HCT116 (cell line): ENCODE measurements around the gene CDC42BPA.

Source experiments
- POLR2A ChIP-seq: IDR thresholded peaks from 2 replicates; pipeline ENCODE4 v1.7.0; 2011; ENCODE audit warnings: borderline replicate concordance; ENCODE audit not compliant: insufficient read depth, insufficient read length; ENCODE audit errors: extremely low read depth
- TCF7L2 ChIP-seq: IDR thresholded peaks from 2 replicates; pipeline ENCODE4 v1.7.0; 2011; ENCODE audit warnings: borderline replicate concordance, inconsistent platforms; ENCODE audit not compliant: insufficient read depth, insufficient read length; ENCODE audit errors: extremely low read depth
- TF ChIP-seq, protein P1 (sequence below), 3 experiments: fragments of 200-600 bp in 1 of 3; sonication (generic) in 1 of 3; IDR thresholded peaks in 2 of 3; conservative IDR thresholded peaks in 1 of 3; 2 replicates each; pipeline ENCODE4 v1.5.1; 2012 to 2017; ENCODE audit warnings: low read depth in 2 of 3, low read length in 2 of 3, antibody characterized with exemption in 1 of 3, borderline replicate concordance in 1 of 3, control low read depth in 1 of 3, mild to moderate bottlenecking in 1 of 3, mixed read lengths in 1 of 3, mixed run types in 1 of 3, moderate library complexity in 1 of 3; ENCODE audit not compliant: insufficient read depth in 1 of 3
- TF ChIP-seq, protein P2 (sequence below): IDR thresholded peaks from 2 replicates; pipeline ENCODE4 v1.6.1; 2012
- TF ChIP-seq, protein P3 (sequence below): IDR thresholded peaks from 2 replicates; pipeline ENCODE4 v1.6.1; 2012; ENCODE audit warnings: low read depth
- TF ChIP-seq, protein P4 (sequence below): IDR thresholded peaks from 2 replicates; pipeline ENCODE4 v1.6.1; 2011; ENCODE audit warnings: mild to moderate bottlenecking, low read length, moderate library complexity; ENCODE audit not compliant: insufficient replicate concordance; ENCODE audit errors: extremely low read depth

DNA sequence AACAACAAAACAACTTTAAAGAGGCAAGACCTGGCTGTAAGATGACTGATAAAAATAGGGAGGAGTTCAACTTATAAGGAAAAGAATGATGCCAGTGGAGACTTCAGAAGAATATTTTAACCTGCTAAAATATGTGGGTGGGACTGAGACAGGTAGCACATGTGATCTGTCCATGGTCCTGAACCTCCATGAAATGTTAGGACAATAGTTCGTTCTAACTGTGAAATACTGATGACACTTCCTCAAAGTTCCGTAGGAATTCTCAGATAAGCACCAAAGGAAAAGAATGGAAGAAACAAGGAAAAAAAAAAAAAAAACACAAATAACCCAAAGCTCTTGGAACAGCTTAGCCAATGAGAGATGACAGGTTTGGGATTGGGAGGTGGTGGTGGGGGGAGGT, 44.7 kb downstream of the CDC42BPA start:
- TF ChIP-seq, protein P1, sequence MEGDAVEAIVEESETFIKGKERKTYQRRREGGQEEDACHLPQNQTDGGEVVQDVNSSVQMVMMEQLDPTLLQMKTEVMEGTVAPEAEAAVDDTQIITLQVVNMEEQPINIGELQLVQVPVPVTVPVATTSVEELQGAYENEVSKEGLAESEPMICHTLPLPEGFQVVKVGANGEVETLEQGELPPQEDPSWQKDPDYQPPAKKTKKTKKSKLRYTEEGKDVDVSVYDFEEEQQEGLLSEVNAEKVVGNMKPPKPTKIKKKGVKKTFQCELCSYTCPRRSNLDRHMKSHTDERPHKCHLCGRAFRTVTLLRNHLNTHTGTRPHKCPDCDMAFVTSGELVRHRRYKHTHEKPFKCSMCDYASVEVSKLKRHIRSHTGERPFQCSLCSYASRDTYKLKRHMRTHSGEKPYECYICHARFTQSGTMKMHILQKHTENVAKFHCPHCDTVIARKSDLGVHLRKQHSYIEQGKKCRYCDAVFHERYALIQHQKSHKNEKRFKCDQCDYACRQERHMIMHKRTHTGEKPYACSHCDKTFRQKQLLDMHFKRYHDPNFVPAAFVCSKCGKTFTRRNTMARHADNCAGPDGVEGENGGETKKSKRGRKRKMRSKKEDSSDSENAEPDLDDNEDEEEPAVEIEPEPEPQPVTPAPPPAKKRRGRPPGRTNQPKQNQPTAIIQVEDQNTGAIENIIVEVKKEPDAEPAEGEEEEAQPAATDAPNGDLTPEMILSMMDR (IDR thresholded peaks at IDR 0.05 in 2 of 3, conservative IDR thresholded peaks at IDR 0.05 in 1 of 3; ENCODE audit: borderline replicate concordance in 1 of 3, insufficient read depth in 1 of 3, low read depth in 2 of 3, low read length in 2 of 3), result no peak
- TF ChIP-seq, protein P2, sequence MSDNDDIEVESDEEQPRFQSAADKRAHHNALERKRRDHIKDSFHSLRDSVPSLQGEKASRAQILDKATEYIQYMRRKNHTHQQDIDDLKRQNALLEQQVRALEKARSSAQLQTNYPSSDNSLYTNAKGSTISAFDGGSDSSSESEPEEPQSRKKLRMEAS, result no peak
- TF ChIP-seq, protein P3, sequence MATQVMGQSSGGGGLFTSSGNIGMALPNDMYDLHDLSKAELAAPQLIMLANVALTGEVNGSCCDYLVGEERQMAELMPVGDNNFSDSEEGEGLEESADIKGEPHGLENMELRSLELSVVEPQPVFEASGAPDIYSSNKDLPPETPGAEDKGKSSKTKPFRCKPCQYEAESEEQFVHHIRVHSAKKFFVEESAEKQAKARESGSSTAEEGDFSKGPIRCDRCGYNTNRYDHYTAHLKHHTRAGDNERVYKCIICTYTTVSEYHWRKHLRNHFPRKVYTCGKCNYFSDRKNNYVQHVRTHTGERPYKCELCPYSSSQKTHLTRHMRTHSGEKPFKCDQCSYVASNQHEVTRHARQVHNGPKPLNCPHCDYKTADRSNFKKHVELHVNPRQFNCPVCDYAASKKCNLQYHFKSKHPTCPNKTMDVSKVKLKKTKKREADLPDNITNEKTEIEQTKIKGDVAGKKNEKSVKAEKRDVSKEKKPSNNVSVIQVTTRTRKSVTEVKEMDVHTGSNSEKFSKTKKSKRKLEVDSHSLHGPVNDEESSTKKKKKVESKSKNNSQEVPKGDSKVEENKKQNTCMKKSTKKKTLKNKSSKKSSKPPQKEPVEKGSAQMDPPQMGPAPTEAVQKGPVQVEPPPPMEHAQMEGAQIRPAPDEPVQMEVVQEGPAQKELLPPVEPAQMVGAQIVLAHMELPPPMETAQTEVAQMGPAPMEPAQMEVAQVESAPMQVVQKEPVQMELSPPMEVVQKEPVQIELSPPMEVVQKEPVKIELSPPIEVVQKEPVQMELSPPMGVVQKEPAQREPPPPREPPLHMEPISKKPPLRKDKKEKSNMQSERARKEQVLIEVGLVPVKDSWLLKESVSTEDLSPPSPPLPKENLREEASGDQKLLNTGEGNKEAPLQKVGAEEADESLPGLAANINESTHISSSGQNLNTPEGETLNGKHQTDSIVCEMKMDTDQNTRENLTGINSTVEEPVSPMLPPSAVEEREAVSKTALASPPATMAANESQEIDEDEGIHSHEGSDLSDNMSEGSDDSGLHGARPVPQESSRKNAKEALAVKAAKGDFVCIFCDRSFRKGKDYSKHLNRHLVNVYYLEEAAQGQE, result peak; percentile 78
- TF ChIP-seq TCF7L2, result no peak
- TF ChIP-seq POLR2A, result no peak
- TF ChIP-seq, protein P4, sequence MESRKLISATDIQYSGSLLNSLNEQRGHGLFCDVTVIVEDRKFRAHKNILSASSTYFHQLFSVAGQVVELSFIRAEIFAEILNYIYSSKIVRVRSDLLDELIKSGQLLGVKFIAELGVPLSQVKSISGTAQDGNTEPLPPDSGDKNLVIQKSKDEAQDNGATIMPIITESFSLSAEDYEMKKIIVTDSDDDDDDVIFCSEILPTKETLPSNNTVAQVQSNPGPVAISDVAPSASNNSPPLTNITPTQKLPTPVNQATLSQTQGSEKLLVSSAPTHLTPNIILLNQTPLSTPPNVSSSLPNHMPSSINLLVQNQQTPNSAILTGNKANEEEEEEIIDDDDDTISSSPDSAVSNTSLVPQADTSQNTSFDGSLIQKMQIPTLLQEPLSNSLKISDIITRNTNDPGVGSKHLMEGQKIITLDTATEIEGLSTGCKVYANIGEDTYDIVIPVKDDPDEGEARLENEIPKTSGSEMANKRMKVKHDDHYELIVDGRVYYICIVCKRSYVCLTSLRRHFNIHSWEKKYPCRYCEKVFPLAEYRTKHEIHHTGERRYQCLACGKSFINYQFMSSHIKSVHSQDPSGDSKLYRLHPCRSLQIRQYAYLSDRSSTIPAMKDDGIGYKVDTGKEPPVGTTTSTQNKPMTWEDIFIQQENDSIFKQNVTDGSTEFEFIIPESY, result no peak
